Esophagus squamous epithelium (tissue), 4 donors: ENCODE measurements around the gene ITCH.

Source experiments
- POLR2A ChIP-seq, 4 donors: fragments of 450-650 bp; IDR thresholded peaks; one replicate each; pipeline ENCODE4 v1.6.1; 2017; ENCODE audit warnings: antibody characterized with exemption in 4 of 4, mild to moderate bottlenecking in 4 of 4, moderate library complexity in 3 of 4
- TF ChIP-seq, protein P1 (sequence below), 6 experiments: fragments of 450-650 bp in 4 of 6; fragments of 200-600 bp in 2 of 6; sonication (generic) in 2 of 6; IDR thresholded peaks; one replicate each; pipeline ENCODE4 v1.5.1; 2016 to 2019; ENCODE audit warnings: antibody characterized with exemption in 6 of 6, mild to moderate bottlenecking in 4 of 6, moderate library complexity in 4 of 6

- TF ChIP-seq POLR2A (IDR thresholded peaks at IDR 0.05), result no peak
- TF ChIP-seq, protein P1, sequence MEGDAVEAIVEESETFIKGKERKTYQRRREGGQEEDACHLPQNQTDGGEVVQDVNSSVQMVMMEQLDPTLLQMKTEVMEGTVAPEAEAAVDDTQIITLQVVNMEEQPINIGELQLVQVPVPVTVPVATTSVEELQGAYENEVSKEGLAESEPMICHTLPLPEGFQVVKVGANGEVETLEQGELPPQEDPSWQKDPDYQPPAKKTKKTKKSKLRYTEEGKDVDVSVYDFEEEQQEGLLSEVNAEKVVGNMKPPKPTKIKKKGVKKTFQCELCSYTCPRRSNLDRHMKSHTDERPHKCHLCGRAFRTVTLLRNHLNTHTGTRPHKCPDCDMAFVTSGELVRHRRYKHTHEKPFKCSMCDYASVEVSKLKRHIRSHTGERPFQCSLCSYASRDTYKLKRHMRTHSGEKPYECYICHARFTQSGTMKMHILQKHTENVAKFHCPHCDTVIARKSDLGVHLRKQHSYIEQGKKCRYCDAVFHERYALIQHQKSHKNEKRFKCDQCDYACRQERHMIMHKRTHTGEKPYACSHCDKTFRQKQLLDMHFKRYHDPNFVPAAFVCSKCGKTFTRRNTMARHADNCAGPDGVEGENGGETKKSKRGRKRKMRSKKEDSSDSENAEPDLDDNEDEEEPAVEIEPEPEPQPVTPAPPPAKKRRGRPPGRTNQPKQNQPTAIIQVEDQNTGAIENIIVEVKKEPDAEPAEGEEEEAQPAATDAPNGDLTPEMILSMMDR (IDR thresholded peaks at IDR 0.05), result no peak
Observed at GRCh38 chr20:34374209-34374760, 11.2 kb downstream of the ITCH start.
